G401 (cell line): ENCODE results near the gene ALK. TPM values are rescaled to one million over a fixed set of nuclear protein-coding genes. Genes with fewer than 3 reads are reported as not detected.

Experiments
- DNase-seq: peaks from one replicate; pipeline ENCODE4 v3.0.0-alpha.2; 2015; ENCODE audit warnings: low spot score
- in situ Hi-C: cut with HindIII; loops from 2 replicates; pipeline ENCODE4 v1.10.0; 2016; ENCODE audit warnings: low sequenced_read_pairs, mixed read lengths
- total RNA-seq: library from RNA; depleted of rRNA; stranded (reverse); fragments of >200 nt; shearing (Covaris generic); gene quantifications from 2 replicates; pipeline ENCODE4 v1.2.3, GENCODE V29; 2014

Gene ALK
- total RNA-seq, 1 experiment from 2014 or later: not detected

- no peak for DNase-seq
Observed at GRCh38 chr2:29632018-29632417, 289.4 kb downstream of the ALK start.

DNA sequence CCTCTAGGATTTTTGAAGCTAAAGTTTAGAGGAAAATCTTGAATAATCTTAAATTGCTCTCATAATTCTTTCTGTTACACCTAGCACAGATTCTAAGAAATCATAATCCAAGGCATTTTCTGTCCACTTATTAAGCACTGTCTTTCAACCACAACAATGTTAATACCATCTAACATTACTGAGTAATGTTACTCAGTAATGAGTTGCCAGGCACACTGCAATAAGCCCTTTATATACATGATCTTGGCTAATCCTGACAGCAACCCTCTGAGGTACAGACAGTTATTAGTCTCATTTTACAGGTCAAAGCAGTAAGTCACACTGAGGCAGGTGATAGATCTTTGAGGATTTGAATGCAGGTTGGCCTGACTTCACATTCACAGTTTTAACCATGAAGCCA lies 291.9 kb downstream of the ALK start:
- no peak for DNase-seq
- in situ Hi-C loops: no loop called here

More at GRCh38 chr2:29632018-29632417, 289.4 kb downstream of the ALK start:
- in situ Hi-C loops: no loop called here

DNA sequence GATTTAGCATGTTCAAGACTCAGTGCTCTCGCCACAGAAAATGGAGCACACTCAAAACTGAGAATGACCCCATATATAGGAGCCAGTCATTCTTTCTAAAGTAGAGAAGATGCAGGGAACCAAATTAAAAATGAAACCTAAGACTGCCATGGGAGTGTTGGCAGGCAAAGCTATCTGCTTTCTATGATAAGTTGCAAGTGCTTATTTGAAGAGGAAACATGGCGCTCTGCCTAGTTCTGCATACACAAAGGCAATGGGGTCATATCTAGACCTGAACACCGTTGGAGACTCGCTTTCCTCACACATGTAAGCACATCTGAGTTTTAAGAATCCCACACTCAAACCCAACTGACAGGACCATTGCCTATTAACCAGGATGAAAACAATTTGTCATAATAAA lies 292.5 kb downstream of the ALK start:
- in situ Hi-C loops: no loop called here
- no peak for DNase-seq

- no peak for DNase-seq
- in situ Hi-C loops: no loop called here
Observed at GRCh38 chr2:29628108-29628745, 293.2 kb downstream of the ALK start.

- DNase-seq: no peak
- in situ Hi-C loops: no loop called here
Observed at GRCh38 chr2:29627279-29627711, 294.1 kb downstream of the ALK start.

- DNase-seq: no peak
- in situ Hi-C loops: no loop called here
Observed at GRCh38 chr2:29620890-29621289, 300.5 kb downstream of the ALK start.

DNA sequence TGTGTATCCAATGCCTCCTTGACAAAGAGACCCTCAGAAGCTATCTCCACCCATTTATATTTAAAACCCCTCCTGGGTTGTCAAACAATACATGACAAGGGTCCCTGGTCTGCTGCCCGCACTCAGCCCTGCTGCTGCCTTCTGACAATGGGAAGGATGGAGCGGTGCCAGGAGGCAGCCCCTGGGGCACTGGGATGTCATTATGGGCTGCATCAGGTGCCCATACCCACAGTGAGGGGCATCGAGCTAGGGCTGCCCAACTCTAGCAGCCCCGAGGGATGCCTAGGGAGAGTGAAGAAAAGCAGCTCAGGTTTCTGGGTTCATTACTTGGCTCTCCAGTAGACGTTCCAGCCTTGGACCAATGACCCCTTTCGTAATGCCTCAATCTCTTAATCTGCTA lies 301.7 kb downstream of the ALK start:
- DNase-seq: no peak
- in situ Hi-C loops: no loop called here

- in situ Hi-C loops: no loop called here
- DNase-seq: no peak
Observed at GRCh38 chr2:29618024-29618423, 303.4 kb downstream of the ALK start.

DNA sequence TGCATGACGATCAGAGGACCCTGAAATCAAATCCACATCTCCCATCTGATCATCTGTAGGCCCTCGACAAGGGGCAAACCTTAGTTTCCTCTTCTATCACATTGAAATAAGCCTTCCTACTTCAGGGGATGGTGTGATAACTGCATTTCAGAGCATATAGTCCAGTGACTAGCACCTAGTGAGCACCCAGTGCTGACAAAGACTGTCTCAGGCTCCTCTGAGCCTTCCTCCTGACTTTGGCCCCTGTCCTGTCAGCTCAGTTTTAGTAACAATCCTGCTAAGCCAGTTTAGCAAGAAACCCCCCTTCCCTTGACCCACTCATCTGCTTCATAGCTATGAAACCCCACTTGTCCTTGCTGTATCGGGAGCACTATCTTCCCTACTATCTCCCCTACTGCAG lies 304.0 kb downstream of the ALK start:
- no peak for DNase-seq
- in situ Hi-C loops: no loop called here

DNA sequence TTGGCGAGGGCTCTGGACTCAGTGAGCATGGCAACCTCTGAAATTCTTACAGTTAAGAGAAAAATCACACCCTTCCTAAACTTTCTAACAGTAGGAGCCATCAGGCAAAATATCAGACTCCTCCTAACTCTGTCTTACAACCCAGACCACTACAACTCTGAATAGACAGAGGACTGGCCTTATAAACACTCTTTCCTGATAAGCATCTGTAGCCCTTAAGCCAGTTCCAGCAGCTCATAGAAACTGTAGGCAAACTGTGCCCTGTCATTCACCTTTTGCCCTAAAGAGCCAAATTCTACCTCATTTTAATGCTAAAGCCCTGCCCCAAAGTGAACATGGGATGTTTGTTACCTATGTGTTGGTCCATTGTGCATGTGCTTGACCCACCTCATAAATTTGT lies 304.8 kb downstream of the ALK start:
- no peak for DNase-seq
- in situ Hi-C loops: no loop called here

- in situ Hi-C loops: no loop called here
- DNase-seq: no peak
Observed at GRCh38 chr2:29615841-29616240, 305.5 kb downstream of the ALK start.

DNA sequence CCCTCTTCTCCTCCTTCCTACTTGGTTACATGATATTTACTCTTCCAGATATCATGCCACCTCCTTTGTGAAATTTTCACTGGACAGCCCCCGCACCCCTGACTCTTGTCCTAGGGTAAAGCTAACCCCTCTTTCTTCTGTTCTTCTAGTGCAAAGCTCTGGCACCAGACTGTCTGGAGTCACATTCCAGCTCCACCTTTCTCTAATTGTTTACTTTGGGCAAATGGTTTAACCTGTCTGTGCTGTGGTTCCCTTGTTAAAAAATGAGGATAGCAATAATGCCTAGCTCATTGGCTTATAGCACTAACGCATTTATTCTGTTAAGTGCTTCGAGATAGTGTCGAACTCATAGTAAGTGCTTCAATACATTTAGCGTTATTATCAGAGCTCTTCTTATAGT lies 306.2 kb downstream of the ALK start:
- no peak for DNase-seq
- in situ Hi-C loops: no loop called here

DNA sequence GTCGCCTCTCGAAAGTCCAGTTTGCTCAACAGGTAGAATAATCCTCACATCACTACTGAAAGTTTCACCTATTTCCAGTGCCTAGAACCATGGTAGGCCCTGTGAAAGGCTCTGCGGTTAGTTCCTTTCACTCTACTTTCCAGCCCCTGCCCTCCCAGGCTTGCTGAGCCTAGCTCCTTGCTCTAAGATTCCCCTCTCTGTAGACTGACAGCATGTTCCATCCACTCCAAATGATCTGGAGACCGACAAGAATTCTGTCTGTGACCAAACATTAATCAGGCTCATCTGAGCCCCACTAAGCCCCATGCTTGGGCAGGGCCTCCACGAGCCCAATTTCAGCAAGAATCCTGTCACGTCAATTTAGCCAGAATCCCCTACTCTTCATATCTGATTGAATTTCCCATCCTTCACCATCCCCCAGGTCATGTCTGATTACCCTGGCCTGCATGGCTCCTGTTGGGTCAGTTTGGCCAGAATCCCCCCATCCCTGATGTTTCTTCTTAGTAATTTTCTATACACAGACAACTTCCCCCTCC lies 307.0 kb downstream of the ALK start:
- DNase-seq: no peak
- in situ Hi-C loops: no loop called here

DNA sequence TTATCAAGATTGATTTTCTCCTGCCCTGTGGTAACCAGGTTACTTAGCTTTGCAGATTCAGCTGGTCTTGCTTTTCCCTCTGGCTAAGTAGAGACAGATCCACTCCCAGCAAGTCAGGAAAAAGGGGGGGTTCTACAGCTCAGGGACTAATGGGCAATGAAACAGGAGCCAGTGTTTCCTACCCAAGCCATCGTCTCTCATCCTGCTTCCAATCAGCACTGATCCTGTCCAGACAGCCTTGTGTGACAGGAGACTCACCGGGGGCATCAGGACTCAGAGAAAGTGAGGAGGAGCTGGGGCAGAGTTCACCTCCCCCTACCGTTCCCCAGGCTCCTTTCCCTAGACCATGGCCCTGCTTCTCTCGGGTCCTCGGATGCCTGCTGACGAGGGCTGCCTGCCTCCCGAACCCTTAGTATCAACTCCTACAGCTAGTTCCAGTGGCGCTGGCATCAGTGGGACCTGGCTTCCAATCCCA lies 307.6 kb downstream of the ALK start:
- in situ Hi-C loops: no loop called here
- no peak for DNase-seq

- in situ Hi-C loops: no loop called here
- no peak for DNase-seq
Observed at GRCh38 chr2:29613067-29613466, 308.3 kb downstream of the ALK start.

- DNase-seq: no peak
- in situ Hi-C loops: no loop called here
Observed at GRCh38 chr2:29612568-29612967, 308.8 kb downstream of the ALK start.

DNA sequence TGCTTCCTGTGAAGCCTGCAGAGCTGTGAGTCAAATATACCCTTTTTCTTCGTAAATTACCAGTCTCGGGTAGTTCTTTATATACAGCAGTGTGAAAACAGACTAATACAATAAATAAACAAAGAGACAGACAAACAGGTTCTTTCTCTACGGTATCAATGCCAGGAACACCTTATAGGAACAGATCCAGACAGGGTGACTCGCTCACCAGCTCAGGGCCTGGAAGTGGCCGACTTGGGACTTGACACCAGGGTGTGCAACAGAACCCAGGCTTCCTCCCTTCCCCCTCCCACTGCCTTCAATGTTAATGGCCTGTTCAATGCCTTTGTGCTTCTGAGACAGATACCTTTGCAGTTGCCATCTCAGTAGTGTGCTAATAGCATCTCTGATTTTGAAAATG lies 309.5 kb downstream of the ALK start:
- in situ Hi-C loops: no loop called here

GRCh38 chr2:29611261-29611660 lies 310.1 kb downstream of the ALK start:
- DNase-seq: no peak
- in situ Hi-C loops: no loop called here

More for the DNA sequence above, 309.5 kb downstream of the ALK start:
- no peak for DNase-seq

DNA sequence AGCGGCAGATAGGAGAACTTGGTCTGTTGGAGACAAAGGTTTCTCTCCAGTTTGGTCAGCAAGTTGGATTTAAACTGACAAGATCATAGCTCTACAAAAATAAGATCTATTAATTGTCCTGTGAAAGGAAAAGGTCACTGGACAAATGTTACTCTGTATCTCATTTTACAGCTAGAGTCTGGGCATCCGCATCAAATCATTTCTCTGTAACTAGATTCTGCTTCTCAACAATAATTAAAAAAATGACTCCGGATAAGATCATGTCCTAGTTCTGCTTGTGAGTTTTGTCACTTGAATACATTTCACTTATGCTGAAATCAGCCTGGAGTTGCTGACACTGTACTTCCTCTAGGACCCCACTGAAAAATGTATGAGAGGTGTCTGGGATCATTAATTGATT lies 310.8 kb downstream of the ALK start:
- no peak for DNase-seq
- in situ Hi-C loops: no loop called here

DNA sequence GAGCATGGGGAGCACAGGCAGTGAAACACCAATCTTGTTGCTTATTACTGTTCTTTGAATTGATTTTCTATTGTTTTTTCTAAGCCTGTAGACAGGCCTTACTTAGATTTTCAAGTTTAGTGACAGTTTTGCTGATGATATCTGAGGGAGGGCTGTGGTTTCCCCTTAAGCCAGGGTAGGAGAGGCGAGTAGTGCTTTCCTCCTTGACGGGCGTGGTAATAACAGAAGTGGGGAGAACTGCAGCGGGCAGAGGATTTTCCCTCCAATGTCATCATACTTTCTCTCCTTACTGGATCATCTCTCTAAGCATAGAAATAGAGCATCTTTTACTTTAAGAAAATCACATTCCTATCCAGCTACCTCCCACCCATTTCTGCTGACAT lies 314.4 kb downstream of the ALK start:
- DNase-seq: no peak
- in situ Hi-C loops: no loop called here
